ENCODE data around the gene REC114.

- no peak for TF ChIP-seq CTCF (optimal IDR thresholded peaks at IDR 0.05 in 1 of 3, IDR thresholded peaks at IDR 0.05 in 1 of 3, conservative IDR thresholded peaks at IDR 0.05 in 1 of 3; ENCODE audit: extremely low read depth in 1 of 3, insufficient read depth in 2 of 3, low read length in 3 of 3)
- no peak for TF ChIP-seq EZH2 (IDR thresholded peaks at IDR 0.05; ENCODE audit: low read length)
Measured at GRCh38 chr15:73582851-73583379, 140.0 kb downstream of the REC114 start.
